Measurements from ENCODE around the gene HSD11B1L. TPM values are rescaled to one million over a fixed set of nuclear protein-coding genes. Genes with fewer than 3 reads are reported as not detected.

HSD11B1L gene, protein sequence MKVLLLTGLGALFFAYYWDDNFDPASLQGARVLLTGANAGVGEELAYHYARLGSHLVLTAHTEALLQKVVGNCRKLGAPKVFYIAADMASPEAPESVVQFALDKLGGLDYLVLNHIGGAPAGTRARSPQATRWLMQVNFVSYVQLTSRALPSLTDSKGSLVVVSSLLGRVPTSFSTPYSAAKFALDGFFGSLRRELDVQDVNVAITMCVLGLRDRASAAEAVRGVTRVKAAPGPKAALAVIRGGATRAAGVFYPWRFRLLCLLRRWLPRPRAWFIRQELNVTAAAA
- 5.5 TPM for total RNA-seq
- long read RNA-seq, partial matches to known transcripts = 2 of 7 reads
- long read RNA-seq, other reads (novel, unspliced or antisense) = 0 of 7 reads

DNA sequence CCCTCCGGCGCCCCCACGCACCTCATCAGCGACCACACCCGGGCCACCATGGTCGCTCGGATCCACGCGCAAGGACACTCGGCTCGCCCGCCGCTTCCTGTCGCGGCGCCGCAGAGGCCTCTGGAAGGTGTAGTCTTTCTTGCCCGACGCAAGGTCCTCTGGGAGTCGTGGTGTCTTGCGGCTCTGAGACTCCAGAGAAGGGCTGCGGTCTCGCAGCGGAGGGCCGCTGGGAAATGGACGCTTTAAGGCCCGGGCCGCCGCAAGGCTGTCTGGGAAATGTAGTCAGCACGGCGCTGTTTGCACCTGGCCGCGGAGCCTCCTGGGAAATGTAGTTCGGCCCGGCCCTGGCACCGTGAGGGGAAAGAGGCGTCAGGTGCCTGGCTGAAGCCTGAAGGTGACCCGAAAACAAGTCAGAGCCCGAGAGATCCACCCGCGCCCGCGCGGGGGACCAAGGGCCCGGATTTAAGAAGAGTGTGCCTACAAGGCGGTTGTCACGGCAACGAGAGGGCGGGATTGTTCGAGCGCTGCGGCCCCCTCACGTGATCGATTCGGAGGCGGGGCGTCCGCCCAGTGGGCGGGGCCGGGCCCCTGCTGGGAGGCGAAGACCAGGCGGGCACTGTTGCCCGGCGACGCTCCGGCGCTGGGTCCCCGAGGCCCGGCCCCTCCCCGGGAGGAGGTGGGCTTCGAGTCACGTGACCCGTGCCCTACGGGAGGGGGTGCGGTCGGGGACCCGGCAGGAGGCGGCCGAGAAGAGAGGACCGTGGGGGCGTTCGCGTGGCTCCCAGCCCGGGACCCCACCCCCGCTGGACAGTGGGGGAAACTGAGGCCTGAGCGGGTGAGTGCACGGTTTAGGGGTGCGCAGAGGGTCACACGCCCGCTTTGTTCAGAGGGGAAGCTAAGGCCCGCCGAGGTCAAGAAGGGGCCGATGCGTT, at the start of gene HSD11B1L, which contains the start of gene MICOS13:
TSS of gene HSD11B1L (plus strand) at position 591 of the 932 bp plus-strand sequence. CDS start 3,806 bp downstream, outside the sequence.
TSS of gene MICOS13 (minus strand) at position 80 of the 932 bp plus-strand sequence. CDS start at position 50, 30 bp downstream.
- intact Hi-C loops (cut with micrococcal nuclease) = no loop called here
- peak; percentile 99 for DNase-seq
- peak; percentile 92 for ATAC-seq

DNA sequence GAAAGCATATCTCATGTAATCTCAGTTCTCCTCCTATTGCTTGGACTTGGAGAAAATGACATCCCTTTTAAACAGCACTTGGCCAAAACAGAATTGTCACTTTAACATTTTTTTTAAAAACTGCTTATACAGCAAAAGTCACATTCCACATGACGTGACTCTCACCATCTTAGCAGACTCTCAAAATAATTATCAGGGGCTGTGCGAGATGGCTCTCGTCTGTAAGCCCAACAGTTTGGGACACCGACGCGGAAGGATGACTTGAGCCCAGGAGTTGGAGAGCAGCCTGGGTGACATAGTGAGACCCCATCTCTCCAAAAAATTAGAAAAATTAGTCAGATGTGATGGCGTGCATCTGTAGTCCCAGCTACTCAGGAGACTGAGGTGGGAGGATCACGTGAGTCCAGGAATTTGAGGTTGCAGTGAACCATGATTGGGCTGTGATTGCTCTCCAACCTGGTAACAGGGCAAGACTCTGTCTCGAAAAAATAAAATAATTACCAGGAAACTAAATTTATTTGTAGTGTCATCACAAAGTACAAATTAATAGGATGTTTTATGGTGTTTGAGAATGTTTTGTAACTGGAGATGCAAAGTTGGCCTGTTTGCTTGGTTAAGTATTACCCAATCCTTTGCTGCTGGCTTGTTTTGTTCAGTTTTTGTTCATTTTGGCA, 49.1 kb upstream of the HSD11B1L start:
- peak; percentile 12 for ATAC-seq
- intact Hi-C loops (cut with micrococcal nuclease) = no loop called here
- no peak for DNase-seq

DNA sequence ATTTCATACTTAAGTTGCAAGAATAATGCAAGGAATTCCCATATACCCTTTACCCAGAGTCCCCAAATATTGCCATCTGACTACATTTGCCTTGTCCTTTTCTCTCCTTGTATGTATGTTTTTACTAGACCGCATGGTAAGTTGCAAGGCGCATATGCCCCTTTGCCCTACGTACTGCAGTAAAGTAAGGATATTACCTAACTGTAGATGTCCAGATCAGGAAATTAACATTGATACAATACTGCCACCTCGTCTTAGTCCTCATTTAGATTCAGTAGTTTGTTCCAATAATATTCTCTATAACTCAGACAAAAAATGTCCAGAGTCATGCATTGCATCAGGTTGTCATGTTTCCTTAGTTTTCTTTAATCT, 48.6 kb upstream of the HSD11B1L start:
- DNase-seq (no peak), ATAC-seq (no peak)
- intact Hi-C loops (cut with micrococcal nuclease) = no loop called here

DNA sequence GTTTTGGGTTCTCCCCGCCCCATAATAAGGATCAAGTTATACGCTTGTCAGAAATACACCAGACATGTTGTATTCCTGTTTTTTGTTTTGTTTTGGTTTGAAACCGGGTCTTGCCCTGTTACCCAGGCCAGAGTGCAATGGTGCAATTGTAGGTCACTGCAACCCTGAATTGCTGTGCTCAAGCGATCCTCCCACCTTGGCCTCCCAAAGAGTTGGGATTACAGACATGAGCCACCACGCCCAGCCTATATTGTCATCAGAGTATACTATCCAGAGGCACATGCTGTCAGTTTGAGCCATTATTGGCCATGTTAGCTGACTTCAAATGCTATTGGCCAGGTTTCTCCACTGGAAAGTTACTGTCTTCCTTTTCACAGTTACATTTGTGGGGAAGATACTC, 48.2 kb upstream of the HSD11B1L start:
- DNase-seq (no peak), ATAC-seq (no peak)
- intact Hi-C loops (cut with micrococcal nuclease) = no loop called here

DNA sequence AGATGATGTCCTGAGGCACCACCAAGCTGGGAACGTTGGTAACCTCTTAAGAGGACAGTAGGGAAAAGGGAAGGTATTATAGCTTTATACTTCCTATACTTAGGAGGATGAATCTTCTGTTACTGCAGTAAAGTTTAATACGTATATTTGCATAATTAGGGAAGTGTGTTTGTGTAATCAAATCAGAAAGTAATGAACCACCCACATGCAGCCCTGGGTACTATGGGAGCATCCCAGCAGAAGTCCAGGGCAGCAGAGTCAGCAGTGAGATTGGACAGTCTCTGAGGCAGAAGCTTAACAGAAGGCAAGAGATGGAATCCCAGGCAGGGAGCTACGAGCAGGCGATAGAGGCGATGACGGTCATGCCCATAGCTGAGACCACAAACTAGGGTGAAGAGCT, 45.4 kb upstream of the HSD11B1L start:
- intact Hi-C loops (cut with micrococcal nuclease) = no loop called here
- no peak for ATAC-seq
- no peak for DNase-seq

DNA sequence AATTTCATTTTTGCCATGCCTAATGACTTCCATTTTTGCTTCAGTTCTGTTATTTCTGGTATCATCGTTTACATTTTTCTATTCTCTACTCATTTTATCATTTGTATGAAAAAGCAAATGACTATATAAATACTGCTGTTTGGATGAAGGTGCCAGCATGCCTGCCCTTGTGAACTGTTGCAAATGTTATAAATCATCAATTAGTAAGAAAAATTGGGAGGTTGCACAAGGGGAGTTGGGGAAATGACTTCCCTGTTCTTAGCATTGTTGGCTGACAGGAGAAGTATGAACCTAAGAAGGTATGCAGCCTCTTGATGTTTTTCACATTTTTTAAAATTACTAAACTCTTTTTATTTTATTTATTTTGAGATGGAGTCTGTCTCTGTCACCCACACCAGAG, 42.9 kb upstream of the HSD11B1L start:
- DNase-seq (no peak), ATAC-seq (no peak)
- intact Hi-C loops (cut with micrococcal nuclease) = no loop called here

DNA sequence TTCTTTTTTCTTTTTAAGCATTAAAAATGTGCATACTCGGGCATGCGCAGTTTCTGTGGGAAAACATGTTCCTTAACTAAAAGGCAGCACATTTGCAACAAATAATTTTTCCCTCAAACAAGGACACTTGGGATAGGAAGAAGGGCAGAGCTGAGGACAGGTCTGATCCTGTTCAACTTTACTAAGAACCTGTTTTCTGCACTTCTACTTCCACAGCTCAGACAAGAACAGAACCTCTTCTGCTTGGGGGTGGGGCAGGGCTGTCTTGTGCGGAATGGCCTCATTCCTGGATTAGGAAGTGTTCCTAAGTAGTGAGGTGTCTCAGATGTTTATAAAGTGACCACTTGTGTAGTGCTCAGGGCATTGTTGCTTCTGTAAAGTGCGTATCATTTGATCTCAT, 39.7 kb upstream of the HSD11B1L start:
- DNase-seq (no peak), ATAC-seq (no peak)
- intact Hi-C loops (cut with micrococcal nuclease) = no loop called here

DNA sequence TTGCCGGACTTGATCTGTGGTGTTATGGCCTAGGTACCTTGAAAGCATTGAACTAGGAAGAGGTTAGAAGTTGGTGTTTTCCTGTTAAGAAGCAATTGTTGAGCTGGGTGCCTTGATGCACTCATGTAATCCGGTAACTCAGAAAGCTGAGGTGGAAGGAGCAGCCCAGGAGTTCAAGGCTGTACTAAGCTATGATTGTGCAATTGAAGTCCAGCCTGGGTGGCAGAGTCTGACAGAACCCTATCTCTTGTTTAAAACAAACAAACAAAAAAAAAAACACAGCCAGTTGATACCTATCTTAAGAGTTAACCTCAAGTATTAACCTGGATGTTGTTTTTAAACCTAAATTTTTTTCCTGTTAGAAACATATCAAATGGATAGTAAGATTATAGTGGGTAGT, 38.6 kb upstream of the HSD11B1L start:
- intact Hi-C loops (cut with micrococcal nuclease) = no loop called here
- DNase-seq = no peak
- ATAC-seq = no peak

DNA sequence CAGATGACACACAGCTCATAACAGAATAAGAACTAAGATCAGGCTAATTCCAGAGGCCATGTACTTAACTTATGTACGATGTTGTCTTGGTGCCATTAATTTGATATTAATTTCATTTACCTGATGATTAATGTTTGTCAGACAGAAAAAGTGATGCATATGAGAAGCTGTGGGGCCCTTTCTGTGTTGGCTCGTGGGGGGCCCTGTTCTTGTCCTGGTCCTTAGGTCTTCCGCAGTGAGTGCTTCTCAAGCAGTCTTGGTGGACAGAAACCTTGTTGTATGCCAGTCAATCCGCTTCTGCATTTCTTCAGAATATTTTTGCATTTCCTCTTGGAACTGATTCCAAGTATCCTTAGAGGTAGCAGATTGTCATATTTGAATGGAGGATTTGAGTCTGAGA, 37.8 kb upstream of the HSD11B1L start:
- no peak for ATAC-seq
- intact Hi-C loops (cut with micrococcal nuclease) = no loop called here
- DNase-seq = no peak

DNA sequence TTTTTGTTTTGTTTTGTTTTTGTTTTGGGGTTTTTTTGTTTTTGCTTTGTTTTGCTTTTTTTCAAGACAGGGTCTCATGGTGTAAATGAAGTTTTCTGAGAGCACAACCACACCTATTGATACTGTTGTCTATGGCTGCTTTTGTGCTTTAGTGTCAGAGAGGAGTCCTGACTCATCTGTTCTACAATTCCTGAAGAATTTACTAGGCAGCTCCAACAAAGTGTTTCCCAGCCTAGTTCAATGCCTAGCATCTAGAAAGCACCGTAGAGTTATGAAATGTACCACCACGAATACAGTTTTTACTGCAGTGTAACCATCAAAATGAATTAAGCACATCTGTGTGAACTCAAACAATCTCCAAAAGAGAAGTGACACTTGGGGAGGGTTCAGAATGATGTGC, 36.8 kb upstream of the HSD11B1L start:
- no peak for ATAC-seq
- intact Hi-C loops (cut with micrococcal nuclease) = no loop called here
- DNase-seq = no peak

DNA sequence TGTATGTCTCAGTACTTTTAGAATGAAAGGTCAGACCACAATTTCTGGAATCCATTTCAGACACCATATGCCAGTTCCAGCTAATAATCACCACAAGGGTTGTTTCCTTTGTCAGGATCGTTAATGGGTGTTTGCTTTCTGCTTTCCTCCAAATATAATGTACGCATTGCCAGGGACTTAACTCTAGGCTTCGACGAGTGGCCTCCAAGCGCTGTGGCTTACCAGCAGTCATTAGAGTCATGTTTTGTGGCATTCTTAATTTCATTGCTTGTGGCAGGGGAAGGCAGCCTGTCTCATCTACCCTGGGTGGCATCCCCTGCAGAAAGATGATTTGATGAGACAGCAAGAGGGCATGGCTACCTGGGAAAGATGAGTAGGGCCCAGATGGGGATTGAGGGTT, 35.4 kb upstream of the HSD11B1L start:
- intact Hi-C loops (cut with micrococcal nuclease) = no loop called here
- no peak for ATAC-seq

DNA sequence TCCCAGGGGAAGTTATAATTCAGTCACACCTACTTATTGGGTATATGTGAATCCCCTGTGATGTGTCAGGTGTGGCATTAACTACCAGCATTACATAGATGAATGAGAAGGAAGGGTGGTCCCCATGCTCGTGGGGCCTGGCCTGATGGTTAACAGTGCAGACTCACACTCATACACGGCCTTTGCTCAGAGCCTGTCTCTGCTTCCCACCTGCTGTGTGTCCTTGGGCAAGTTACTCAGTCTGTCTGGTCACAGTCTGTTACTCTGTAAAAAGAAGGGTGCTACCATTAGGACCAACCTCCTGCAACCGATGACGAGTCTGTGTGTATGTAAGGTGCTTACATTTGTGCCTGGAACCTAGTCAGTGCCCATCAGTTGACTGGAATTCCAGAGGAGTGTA, 34.1 kb upstream of the HSD11B1L start:
- DNase-seq (no peak), ATAC-seq (no peak)
- intact Hi-C loops (cut with micrococcal nuclease) = no loop called here

More for the DNA sequence above, 35.4 kb upstream of the HSD11B1L start:
- no peak for DNase-seq

DNA sequence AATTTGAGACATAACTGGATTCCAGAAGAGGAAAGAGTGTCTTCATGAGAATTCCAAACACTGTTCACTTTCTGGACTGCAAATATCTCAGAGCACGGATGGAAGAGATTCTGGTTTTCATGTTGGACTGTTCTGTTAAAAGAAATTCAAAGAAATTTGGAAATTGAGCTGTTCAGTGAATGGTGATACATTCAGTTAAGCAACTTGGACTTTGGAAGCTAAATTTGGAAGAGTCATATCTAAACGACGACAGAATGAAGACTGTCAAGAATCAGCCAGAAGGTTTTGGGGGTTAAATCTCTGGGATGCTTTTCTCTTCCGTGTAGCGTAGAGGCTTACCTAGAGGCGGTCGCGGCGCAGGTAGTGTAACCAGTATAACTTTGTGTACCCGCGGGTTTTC, 32.4 kb upstream of the HSD11B1L start:
- intact Hi-C loops (cut with micrococcal nuclease) = no loop called here
- DNase-seq = no peak
- ATAC-seq = no peak

DNA sequence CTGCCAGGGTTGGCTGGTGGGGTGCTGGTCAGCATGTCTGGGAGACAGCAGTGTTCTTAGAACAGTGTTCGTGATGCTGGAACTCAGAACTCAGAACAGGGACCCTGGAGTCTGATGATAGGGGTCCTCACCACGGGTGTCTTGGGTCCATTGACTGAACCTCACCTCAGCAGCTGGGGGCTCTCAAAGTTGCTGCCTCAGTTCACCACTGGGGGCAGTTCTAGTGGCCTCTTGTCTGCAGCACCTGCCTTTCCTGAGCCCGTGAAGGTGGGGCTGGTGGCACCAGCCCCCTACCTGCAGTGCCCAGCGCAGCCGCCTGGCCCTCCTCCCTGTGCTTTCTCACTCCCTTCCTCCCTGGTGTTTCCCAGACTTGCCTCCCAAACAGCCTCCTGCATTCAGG, 29.5 kb upstream of the HSD11B1L start:
- no peak for ATAC-seq
- no peak for DNase-seq
- intact Hi-C loops (cut with micrococcal nuclease) = no loop called here

DNA sequence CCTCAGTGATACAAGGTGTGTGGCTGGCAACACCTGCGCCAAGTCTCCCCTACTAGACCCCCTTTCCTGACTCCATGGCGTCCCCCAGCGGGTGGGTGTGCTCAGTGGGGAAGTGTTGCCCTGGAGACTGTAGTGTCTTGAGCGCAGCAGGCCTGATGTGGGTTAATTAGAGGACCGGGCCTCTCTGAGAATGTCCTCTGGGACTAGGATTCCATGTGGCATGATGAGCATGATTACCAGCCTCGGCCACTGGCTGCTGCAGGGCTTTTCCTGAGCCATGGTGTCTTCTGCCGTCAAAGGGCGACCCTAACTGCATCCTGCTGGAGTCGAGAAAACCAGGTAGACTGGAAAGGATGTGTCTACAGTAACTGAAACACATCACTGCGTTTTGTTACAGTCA, 28.6 kb upstream of the HSD11B1L start:
- intact Hi-C loops (cut with micrococcal nuclease) = no loop called here
- DNase-seq (no peak), ATAC-seq (no peak)

DNA sequence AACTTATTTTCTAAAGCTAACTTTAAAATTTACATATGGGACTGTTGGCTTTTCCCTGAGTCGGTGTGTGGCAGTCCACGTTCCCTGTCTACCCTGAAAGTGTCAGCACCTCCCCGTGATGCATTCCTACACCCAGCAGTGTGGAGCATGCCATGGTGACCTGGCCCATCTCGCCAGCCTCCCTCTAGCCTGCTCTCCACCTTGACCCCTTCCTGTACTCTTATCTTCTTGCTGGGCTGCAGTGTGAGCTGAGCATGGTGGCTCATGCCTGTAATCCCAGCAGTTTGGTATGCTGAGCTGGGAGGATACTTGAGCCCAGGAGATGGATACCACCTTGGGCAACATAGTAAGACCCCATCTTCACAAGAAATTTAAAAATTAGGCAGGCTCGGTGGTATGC, 25.9 kb upstream of the HSD11B1L start:
- DNase-seq = no peak

DNA sequence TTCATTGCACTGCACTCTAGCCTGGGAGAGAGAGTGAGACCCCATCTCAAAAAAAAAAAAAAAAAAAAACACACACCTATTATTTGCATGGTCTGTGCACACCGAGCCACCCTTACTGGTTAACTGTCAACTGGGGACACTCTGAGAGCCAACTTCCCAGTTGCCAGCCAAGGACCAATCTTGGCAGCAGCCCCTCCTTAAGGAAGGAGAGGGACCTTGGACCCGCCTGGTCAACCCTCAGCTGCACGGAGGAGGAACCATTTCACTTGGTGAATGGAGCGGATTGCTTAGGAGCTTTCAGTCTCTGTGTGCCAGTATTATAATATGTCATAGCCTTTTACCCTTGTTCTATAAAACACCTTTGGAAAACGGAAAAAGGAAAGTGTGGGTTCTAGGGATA, 25.4 kb upstream of the HSD11B1L start:
- no peak for ATAC-seq
- no peak for DNase-seq
- intact Hi-C loops (cut with micrococcal nuclease) = no loop called here

More for the DNA sequence above, 25.9 kb upstream of the HSD11B1L start:
- intact Hi-C loops (cut with micrococcal nuclease) = no loop called here
- no peak for ATAC-seq

DNA sequence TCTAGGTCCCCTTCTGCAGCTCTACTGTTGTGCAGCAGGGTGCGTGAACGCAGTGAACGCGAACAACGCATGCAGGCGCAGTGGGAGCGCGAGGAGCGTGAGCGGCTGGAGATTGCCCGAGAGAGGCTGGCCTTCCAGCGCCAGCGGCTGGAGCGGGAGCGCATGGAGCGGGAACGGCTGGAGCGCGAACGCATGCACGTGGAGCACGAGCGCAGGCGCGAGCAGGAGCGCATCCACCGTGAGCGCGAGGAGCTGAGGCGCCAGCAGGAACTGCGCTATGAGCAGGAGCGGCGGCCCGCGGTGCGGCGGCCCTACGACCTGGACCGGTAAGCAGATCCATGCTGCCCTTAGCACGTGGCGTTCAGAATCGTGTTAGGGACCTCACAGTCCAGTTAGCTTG, 19.3 kb upstream of the HSD11B1L start:
- no peak for DNase-seq
- intact Hi-C loops (cut with micrococcal nuclease) = no loop called here
- no peak for ATAC-seq

DNA sequence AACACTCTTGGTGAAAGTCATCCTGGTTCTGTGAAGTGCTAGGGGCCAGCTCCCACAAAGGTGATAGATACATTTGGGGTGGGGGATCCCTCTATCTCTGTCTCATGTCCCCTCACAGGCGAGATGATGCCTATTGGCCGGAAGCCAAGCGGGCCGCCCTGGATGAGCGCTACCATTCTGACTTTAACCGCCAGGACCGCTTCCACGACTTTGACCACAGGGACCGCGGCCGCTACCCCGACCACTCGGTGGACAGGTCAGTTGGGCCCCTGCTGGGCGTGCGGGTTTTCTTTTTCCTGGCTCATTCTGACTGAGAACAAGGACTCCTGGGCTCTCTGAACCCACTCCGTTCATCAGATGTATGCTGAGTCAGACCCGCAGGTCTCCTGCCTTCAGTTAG, 16.9 kb upstream of the HSD11B1L start:
- no peak for DNase-seq
- intact Hi-C loops (cut with micrococcal nuclease) = no loop called here
- no peak for ATAC-seq

DNA sequence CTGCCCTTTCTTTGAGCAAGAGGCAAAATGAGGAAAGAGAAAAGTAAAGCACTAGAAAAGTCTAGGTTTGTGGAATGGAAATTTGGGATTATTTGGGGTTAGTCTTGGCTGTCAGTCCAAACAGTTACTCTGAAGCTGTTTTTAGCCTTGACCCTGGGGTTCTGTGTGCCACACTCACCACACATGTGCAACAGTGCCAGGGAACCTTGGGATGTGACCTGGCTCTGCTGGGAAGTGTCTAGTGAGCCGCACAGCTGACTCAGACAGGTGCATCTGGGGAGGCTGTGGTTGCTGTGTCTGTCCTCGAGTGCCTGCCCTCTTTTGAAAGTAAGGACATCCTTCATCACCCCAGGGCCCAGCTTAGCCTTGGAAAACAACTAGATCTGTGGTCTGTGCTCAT, 16.3 kb upstream of the HSD11B1L start:
- intact Hi-C loops (cut with micrococcal nuclease) = no loop called here
- no peak for ATAC-seq

More for the DNA sequence above, 16.3 kb upstream of the HSD11B1L start:
- DNase-seq = no peak

Data from left ventricle myocardium superior (tissue), 1 donor.